PC-3 (cell line): ENCODE data around the gene NEURL3. TPM values are rescaled to one million over a fixed set of nuclear protein-coding genes. Genes with fewer than 3 reads are reported as not detected.

ENCODE experiments used
- ATAC-seq: fragments of 200-7000 bp; cut with Tn5 transposase; 2 replicates; pipeline ENCODE4 v1.9.1; 2020; ENCODE audit warnings: mild to moderate bottlenecking, moderate library complexity
- BruUV-seq: library from RNA; stranded (reverse); fragments of 400-500 nt; replicated peaks from 2 replicates; lab custom pipeline; 2021; lab: Mats Ljungman, UMichigan
- CTCF ChIA-PET: fragments of 300-600 bp; sonication (Branson Sonifier 250); formaldehyde crosslinking; loops from one replicate; lab custom pipeline; 2022; ENCODE audit warnings: antibody characterized with exemption; lab: Charles Lee
- POLR2A ChIA-PET: fragments of 300-600 bp; sonication (Branson Sonifier 250); formaldehyde crosslinking; loops from one replicate; lab custom pipeline; 2022; ENCODE audit warnings: antibody characterized with exemption; ENCODE audit not compliant: unreplicated experiment; lab: Charles Lee
- DNase-seq: peaks from one replicate; pipeline ENCODE4 v3.0.0-alpha.2; 2015
- H2AFZ ChIP-seq: fragments of 300-600 bp; sonication (generic); 2 replicates; pipeline ENCODE4 v1.6.0; 2016; ENCODE audit warnings: antibody characterized with exemption, low read length
- H3F3A ChIP-seq: fragments of 300-600 bp; sonication (generic); one replicate; pipeline ENCODE4 v1.6.0; 2017; ENCODE audit warnings: antibody characterized with exemption, low read length, control low read depth, mild to moderate bottlenecking; ENCODE audit not compliant: unreplicated experiment
- H3K27ac ChIP-seq: fragments of 300-600 bp; sonication (generic); 2 replicates; pipeline ENCODE4 v1.5.1; 2016; ENCODE audit warnings: mild to moderate bottlenecking, low read length
- H3K27me3 ChIP-seq: fragments of 300-600 bp; sonication (generic); 2 replicates; pipeline ENCODE4 v1.6.1; 2016; ENCODE audit warnings: low read length, mixed read lengths
- H3K36me3 ChIP-seq: fragments of 300-600 bp; sonication (generic); 2 replicates; pipeline ENCODE4 v1.6.1; 2016; ENCODE audit warnings: low read depth, mixed run types, low read length, mixed read lengths
- H3K4me1 ChIP-seq: fragments of 300-600 bp; sonication (generic); 2 replicates; pipeline ENCODE4 v1.5.1; 2016; ENCODE audit warnings: low read length; ENCODE audit not compliant: insufficient read depth
- H3K4me2 ChIP-seq: fragments of 300-600 bp; sonication (generic); 2 replicates; pipeline ENCODE4 v1.6.0; 2016; ENCODE audit warnings: low read length
- H3K4me3 ChIP-seq: fragments of 300-600 bp; sonication (generic); 2 replicates; pipeline ENCODE4 v1.5.1; 2016; ENCODE audit warnings: mild to moderate bottlenecking, low read length, mixed read lengths
- H3K79me2 ChIP-seq: fragments of 300-600 bp; sonication (generic); 2 replicates; pipeline ENCODE4 v1.6.1; 2017; ENCODE audit warnings: low read length, mixed read lengths
- H3K9ac ChIP-seq: fragments of 300-600 bp; sonication (generic); 2 replicates; pipeline ENCODE4 v1.6.0; 2016; ENCODE audit warnings: mild to moderate bottlenecking, low read length
- H3K9me2 ChIP-seq: fragments of 300-600 bp; sonication (generic); replicated peaks from 2 replicates; pipeline ENCODE4 v1.6.1; 2016; ENCODE audit warnings: mixed run types, low read length, mixed read lengths
- H3K9me3 ChIP-seq: fragments of 300-600 bp; sonication (generic); 2 replicates; pipeline ENCODE4 v1.6.1; 2016; ENCODE audit warnings: low read length, mixed read lengths
- H4K20me1 ChIP-seq: fragments of 300-600 bp; sonication (generic); 2 replicates; pipeline ENCODE4 v1.6.1; 2016; ENCODE audit warnings: low read length, mixed read lengths
- EZH2 ChIP-seq: fragments of 300-600 bp; sonication (generic); IDR thresholded peaks from one replicate; pipeline ENCODE4 v1.6.1; 2017; ENCODE audit warnings: antibody characterized with exemption, mild to moderate bottlenecking, low read length; ENCODE audit not compliant: unreplicated experiment
- EZH2phosphoT487 ChIP-seq: fragments of 300-600 bp; sonication (generic); IDR thresholded peaks from 2 replicates; pipeline ENCODE4 v1.6.1; 2018; ENCODE audit warnings: mild to moderate bottlenecking, antibody characterized with exemption, low read length, borderline replicate concordance
- intact Hi-C: fragments of 100-400 bp; cut with micrococcal nuclease; formaldehyde crosslinking; loops from 2 replicates; pipeline ENCODE4 v1.9.0; 2023
- total RNA-seq: library from RNA; depleted of rRNA; stranded (reverse); fragments of >200 nt; gene quantifications from 2 replicates; pipeline ENCODE4 v1.2.3, GENCODE V29; 2014
- TF ChIP-seq, protein P1 (sequence below): fragments of 300-600 bp; sonication (generic); conservative IDR thresholded peaks from 2 replicates; pipeline ENCODE4 v1.5.1; 2017; ENCODE audit warnings: antibody characterized with exemption, low read depth, mild to moderate bottlenecking, low read length

Gene NEURL3
- total RNA-seq, 1 experiment from 2014 or later: 0.18 TPM

DNA sequence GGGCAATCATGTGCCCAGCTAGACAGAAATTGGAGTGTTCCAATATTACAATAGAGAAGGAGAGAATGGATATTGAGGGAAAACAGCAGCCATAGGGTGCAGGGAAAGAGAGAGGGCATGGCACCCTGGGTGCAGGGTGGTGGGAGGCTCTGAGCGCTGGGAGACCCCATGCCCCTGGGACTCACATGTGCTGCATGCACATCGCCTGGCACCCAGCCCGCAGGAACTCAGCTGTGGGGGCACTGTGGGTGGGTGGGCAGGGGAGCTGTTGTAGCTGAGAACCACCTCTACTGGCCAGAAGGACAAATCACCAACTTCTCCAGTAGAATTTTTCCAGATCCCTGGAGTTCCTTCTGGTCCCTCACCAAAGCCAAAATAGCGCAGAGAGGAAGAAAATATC, 7.2 kb upstream of the NEURL3 start:
- peaks cover 9% of the 10 kb centered on the region for H3K4me1 ChIP-seq
- CTCF ChIA-PET: no interaction called here
- no peak overlapping the region for H2AFZ ChIP-seq
- TF ChIP-seq EZH2phosphoT487: no peak
- TF ChIP-seq, protein P1, sequence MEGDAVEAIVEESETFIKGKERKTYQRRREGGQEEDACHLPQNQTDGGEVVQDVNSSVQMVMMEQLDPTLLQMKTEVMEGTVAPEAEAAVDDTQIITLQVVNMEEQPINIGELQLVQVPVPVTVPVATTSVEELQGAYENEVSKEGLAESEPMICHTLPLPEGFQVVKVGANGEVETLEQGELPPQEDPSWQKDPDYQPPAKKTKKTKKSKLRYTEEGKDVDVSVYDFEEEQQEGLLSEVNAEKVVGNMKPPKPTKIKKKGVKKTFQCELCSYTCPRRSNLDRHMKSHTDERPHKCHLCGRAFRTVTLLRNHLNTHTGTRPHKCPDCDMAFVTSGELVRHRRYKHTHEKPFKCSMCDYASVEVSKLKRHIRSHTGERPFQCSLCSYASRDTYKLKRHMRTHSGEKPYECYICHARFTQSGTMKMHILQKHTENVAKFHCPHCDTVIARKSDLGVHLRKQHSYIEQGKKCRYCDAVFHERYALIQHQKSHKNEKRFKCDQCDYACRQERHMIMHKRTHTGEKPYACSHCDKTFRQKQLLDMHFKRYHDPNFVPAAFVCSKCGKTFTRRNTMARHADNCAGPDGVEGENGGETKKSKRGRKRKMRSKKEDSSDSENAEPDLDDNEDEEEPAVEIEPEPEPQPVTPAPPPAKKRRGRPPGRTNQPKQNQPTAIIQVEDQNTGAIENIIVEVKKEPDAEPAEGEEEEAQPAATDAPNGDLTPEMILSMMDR: no peak
- no peak for TF ChIP-seq EZH2
- no peak overlapping the region for H3K9ac ChIP-seq
- no peak overlapping the region for H3K27ac ChIP-seq
- intact Hi-C loops: no loop called here
- no TSS peak for BruUV-seq
- H3K27me3 ChIP-seq: no peaks in the 10 kb centered on the region
- DNase-seq (no peak), ATAC-seq (no peak)
- H3F3A ChIP-seq: no peaks in the 10 kb centered on the region
- no peaks in the 10 kb centered on the region for H3K36me3 ChIP-seq
- H3K9me3 ChIP-seq: peaks cover 4% of the 10 kb centered on the region; the same call in 1 of the 2 replicates
- POLR2A ChIA-PET: interaction anchor here (0.6 kb wide), 1 partner anchor 1281 kb away, joined by 15 read pairs; no protein-coding TSS in a partner anchor
- H3K79me2 ChIP-seq: no peaks in the 10 kb centered on the region
- no peaks in the 10 kb centered on the region for H4K20me1 ChIP-seq
- H3K9me2 ChIP-seq: no peaks in the 10 kb centered on the region
- H3K4me2 ChIP-seq: no peak overlapping the region
- no peak overlapping the region for H3K4me3 ChIP-seq

DNA sequence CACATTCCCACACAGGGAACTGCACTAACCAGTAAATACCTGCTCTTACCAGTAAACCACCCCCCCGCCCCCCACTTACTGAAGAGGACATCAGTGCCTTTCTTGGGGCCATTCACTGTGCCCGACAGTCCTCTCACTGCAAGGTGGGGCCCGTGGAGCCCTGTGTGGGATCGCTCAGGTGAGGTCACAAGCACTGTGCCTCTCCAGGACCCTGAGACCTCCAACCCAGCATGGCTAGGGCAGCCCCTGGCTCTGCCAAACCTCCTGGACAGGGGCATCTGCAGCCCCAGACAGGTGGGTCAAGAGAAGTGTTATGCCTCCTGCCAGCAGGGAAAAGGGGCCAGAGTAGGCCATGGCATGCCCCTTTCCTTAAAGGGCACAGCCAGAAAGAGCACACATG, 6.7 kb upstream of the NEURL3 start:
- intact Hi-C loops: no loop called here
- Histone ChIP-seq H3K27me3 (no peaks in the 10 kb centered on the region), H4K20me1 (no peaks in the 10 kb centered on the region)

More for the DNA sequence above, 6.7 kb upstream of the NEURL3 start:
- TF ChIP-seq EZH2: no peak
- TF ChIP-seq, protein P1: no peak
- TF ChIP-seq EZH2phosphoT487: no peak
- H3K4me3 ChIP-seq: no peak overlapping the region
- POLR2A ChIA-PET: no interaction called here
- ATAC-seq: no peak
- no TSS peak for BruUV-seq
- H2AFZ ChIP-seq: no peak overlapping the region
- H3K9me3 ChIP-seq: no peaks in the 10 kb centered on the region
- DNase-seq: no peak
- no peak overlapping the region for H3K27ac ChIP-seq
- no peak overlapping the region for H3K9ac ChIP-seq
- no peaks in the 10 kb centered on the region for H3K36me3 ChIP-seq
- CTCF ChIA-PET: no interaction called here
- no peaks in the 10 kb centered on the region for H3F3A ChIP-seq
- H3K9me2 ChIP-seq: no peaks in the 10 kb centered on the region
- no peak overlapping the region for H3K4me2 ChIP-seq
- no peaks in the 10 kb centered on the region for H3K79me2 ChIP-seq
- peaks cover 9% of the 10 kb centered on the region for H3K4me1 ChIP-seq
